ENCODE measurements around the gene PEX14. TPM values are rescaled to one million over a fixed set of nuclear protein-coding genes. Genes with fewer than 3 reads are reported as not detected.

The PEX14 gene
- total RNA-seq, 1 donor from 2014 or later = 17.8 TPM

- H3K27ac Mint-ChIP-seq = no peak overlapping the region
- intact Hi-C loops (cut with micrococcal nuclease) = no loop called here
- DNase-seq = no peak
- no peak overlapping the region for H3K4me3 Mint-ChIP-seq
- no peaks in the 10 kb centered on the region for H3K9me3 Mint-ChIP-seq
- no peaks in the 10 kb centered on the region for H3K27me3 Mint-ChIP-seq
- no peak for ATAC-seq (ENCODE audit: low read depth)
- ChIA-PET POLR2A (no interaction called here), CTCF (no interaction called here)
- no peaks in the 10 kb centered on the region for H3K4me1 Mint-ChIP-seq
- no peak for TF ChIP-seq CTCF (IDR thresholded peaks at IDR 0.05)
- H3K36me3 Mint-ChIP-seq (ENCODE audit: low read depth) = peaks cover 44% of the 10 kb centered on the region
Measured at GRCh38 chr1:10620776-10621175, 146.0 kb downstream of the PEX14 start.

GRCh38 chr1:10621906-10622305 lies 147.2 kb downstream of the PEX14 start:
- H3K4me1 Mint-ChIP-seq = no peaks in the 10 kb centered on the region
- H3K36me3 Mint-ChIP-seq (ENCODE audit: low read depth) = peaks cover 45% of the 10 kb centered on the region
- POLR2A ChIA-PET = no interaction called here
- intact Hi-C loops (cut with micrococcal nuclease) = no loop called here
- no peak overlapping the region for H3K27ac Mint-ChIP-seq
- H3K9me3 Mint-ChIP-seq = no peaks in the 10 kb centered on the region
- no peak for ATAC-seq (ENCODE audit: low read depth)
- CTCF ChIA-PET = no interaction called here
- DNase-seq = no peak
- no peaks in the 10 kb centered on the region for H3K27me3 Mint-ChIP-seq
- no peak for TF ChIP-seq CTCF (IDR thresholded peaks at IDR 0.05)
- H3K4me3 Mint-ChIP-seq = no peak overlapping the region

- Mint-ChIP-seq H3K27me3 (no peaks in the 10 kb centered on the region), H3K4me3 (no peak overlapping the region), H3K4me1 (no peaks in the 10 kb centered on the region), H3K27ac (no peak overlapping the region), H3K9me3 (no peaks in the 10 kb centered on the region), H3K36me3 (ENCODE audit: low read depth) (peaks cover 41% of the 10 kb centered on the region)
- no peak for DNase-seq
- TF ChIP-seq CTCF (IDR thresholded peaks at IDR 0.05) = no peak
- CTCF ChIA-PET = no interaction called here
- POLR2A ChIA-PET = no interaction called here
- ATAC-seq (ENCODE audit: low read depth) = no peak
- intact Hi-C loops (cut with micrococcal nuclease) = no loop called here
Measured at GRCh38 chr1:10622910-10623685, 148.3 kb downstream of the PEX14 start.

- no peak overlapping the region for H3K4me3 Mint-ChIP-seq
- CTCF ChIA-PET = no interaction called here
Measured at GRCh38 chr1:10623686-10624145, 149.0 kb downstream of the PEX14 start.

More at GRCh38 chr1:10623686-10624145, 149.0 kb downstream of the PEX14 start:
- intact Hi-C loops (cut with micrococcal nuclease) = no loop called here
- TF ChIP-seq CTCF (IDR thresholded peaks at IDR 0.05) = no peak
- no peak overlapping the region for H3K27ac Mint-ChIP-seq
- no peaks in the 10 kb centered on the region for H3K9me3 Mint-ChIP-seq
- no peaks in the 10 kb centered on the region for H3K27me3 Mint-ChIP-seq
- no peak for DNase-seq
- no peak for ATAC-seq (ENCODE audit: low read depth)
- POLR2A ChIA-PET = no interaction called here
- H3K36me3 Mint-ChIP-seq (ENCODE audit: low read depth) = peaks cover 42% of the 10 kb centered on the region
- no peaks in the 10 kb centered on the region for H3K4me1 Mint-ChIP-seq
